PC-3 (cell line): ENCODE data around the gene CCDC8. TPM values are rescaled to one million over a fixed set of nuclear protein-coding genes. Genes with fewer than 3 reads are reported as not detected.

Source experiments
- ATAC-seq: fragments of 200-7000 bp; cut with Tn5 transposase; 2 replicates; pipeline ENCODE4 v1.9.1; 2020; ENCODE audit warnings: mild to moderate bottlenecking, moderate library complexity
- BruUV-seq: library from RNA; stranded (reverse); fragments of 400-500 nt; replicated peaks from 2 replicates; lab custom pipeline; 2021; lab: Mats Ljungman, UMichigan
- CTCF ChIA-PET: fragments of 300-600 bp; sonication (Branson Sonifier 250); formaldehyde crosslinking; loops from one replicate; lab custom pipeline; 2022; ENCODE audit warnings: antibody characterized with exemption; lab: Charles Lee
- POLR2A ChIA-PET: fragments of 300-600 bp; sonication (Branson Sonifier 250); formaldehyde crosslinking; loops from one replicate; lab custom pipeline; 2022; ENCODE audit warnings: antibody characterized with exemption; ENCODE audit not compliant: unreplicated experiment; lab: Charles Lee
- DNase-seq: peaks from one replicate; pipeline ENCODE4 v3.0.0-alpha.2; 2015
- H2AFZ ChIP-seq: fragments of 300-600 bp; sonication (generic); 2 replicates; pipeline ENCODE4 v1.6.0; 2016; ENCODE audit warnings: antibody characterized with exemption, low read length
- H3F3A ChIP-seq: fragments of 300-600 bp; sonication (generic); one replicate; pipeline ENCODE4 v1.6.0; 2017; ENCODE audit warnings: antibody characterized with exemption, low read length, control low read depth, mild to moderate bottlenecking; ENCODE audit not compliant: unreplicated experiment
- H3K27ac ChIP-seq: fragments of 300-600 bp; sonication (generic); 2 replicates; pipeline ENCODE4 v1.5.1; 2016; ENCODE audit warnings: mild to moderate bottlenecking, low read length
- H3K27me3 ChIP-seq: fragments of 300-600 bp; sonication (generic); 2 replicates; pipeline ENCODE4 v1.6.1; 2016; ENCODE audit warnings: low read length, mixed read lengths
- H3K36me3 ChIP-seq: fragments of 300-600 bp; sonication (generic); 2 replicates; pipeline ENCODE4 v1.6.1; 2016; ENCODE audit warnings: low read depth, mixed run types, low read length, mixed read lengths
- H3K4me1 ChIP-seq: fragments of 300-600 bp; sonication (generic); 2 replicates; pipeline ENCODE4 v1.5.1; 2016; ENCODE audit warnings: low read length; ENCODE audit not compliant: insufficient read depth
- H3K4me2 ChIP-seq: fragments of 300-600 bp; sonication (generic); 2 replicates; pipeline ENCODE4 v1.6.0; 2016; ENCODE audit warnings: low read length
- H3K4me3 ChIP-seq: fragments of 300-600 bp; sonication (generic); 2 replicates; pipeline ENCODE4 v1.5.1; 2016; ENCODE audit warnings: mild to moderate bottlenecking, low read length, mixed read lengths
- H3K79me2 ChIP-seq: fragments of 300-600 bp; sonication (generic); 2 replicates; pipeline ENCODE4 v1.6.1; 2017; ENCODE audit warnings: low read length, mixed read lengths
- H3K9ac ChIP-seq: fragments of 300-600 bp; sonication (generic); 2 replicates; pipeline ENCODE4 v1.6.0; 2016; ENCODE audit warnings: mild to moderate bottlenecking, low read length
- H3K9me2 ChIP-seq: fragments of 300-600 bp; sonication (generic); replicated peaks from 2 replicates; pipeline ENCODE4 v1.6.1; 2016; ENCODE audit warnings: mixed run types, low read length, mixed read lengths
- H3K9me3 ChIP-seq: fragments of 300-600 bp; sonication (generic); 2 replicates; pipeline ENCODE4 v1.6.1; 2016; ENCODE audit warnings: low read length, mixed read lengths
- H4K20me1 ChIP-seq: fragments of 300-600 bp; sonication (generic); 2 replicates; pipeline ENCODE4 v1.6.1; 2016; ENCODE audit warnings: low read length, mixed read lengths
- EZH2 ChIP-seq: fragments of 300-600 bp; sonication (generic); IDR thresholded peaks from one replicate; pipeline ENCODE4 v1.6.1; 2017; ENCODE audit warnings: antibody characterized with exemption, mild to moderate bottlenecking, low read length; ENCODE audit not compliant: unreplicated experiment
- EZH2phosphoT487 ChIP-seq: fragments of 300-600 bp; sonication (generic); IDR thresholded peaks from 2 replicates; pipeline ENCODE4 v1.6.1; 2018; ENCODE audit warnings: mild to moderate bottlenecking, antibody characterized with exemption, low read length, borderline replicate concordance
- intact Hi-C: fragments of 100-400 bp; cut with micrococcal nuclease; formaldehyde crosslinking; loops from 2 replicates; pipeline ENCODE4 v1.9.0; 2023
- total RNA-seq: library from RNA; depleted of rRNA; stranded (reverse); fragments of >200 nt; gene quantifications from 2 replicates; pipeline ENCODE4 v1.2.3, GENCODE V29; 2014
- TF ChIP-seq, protein P1 (sequence below): fragments of 300-600 bp; sonication (generic); conservative IDR thresholded peaks from 2 replicates; pipeline ENCODE4 v1.5.1; 2017; ENCODE audit warnings: antibody characterized with exemption, low read depth, mild to moderate bottlenecking, low read length

CCDC8 gene
- total RNA-seq, 1 experiment from 2014 or later = not detected

GRCh38 chr19:46391296-46392251 lies 21.8 kb downstream of the CCDC8 start:
- H4K20me1 ChIP-seq = no peaks in the 10 kb centered on the region
- no peak overlapping the region for H3K27ac ChIP-seq
- H3F3A ChIP-seq = no peaks in the 10 kb centered on the region
- H3K4me1 ChIP-seq = no peaks in the 10 kb centered on the region
- no peaks in the 10 kb centered on the region for H3K27me3 ChIP-seq
- H2AFZ ChIP-seq = no peak overlapping the region
- CTCF ChIA-PET = no interaction called here
- DNase-seq (no peak), ATAC-seq (no peak)
- intact Hi-C loops = no loop called here
- no peaks in the 10 kb centered on the region for H3K79me2 ChIP-seq
- TF ChIP-seq EZH2 = no peak
- TF ChIP-seq EZH2phosphoT487 = no peak
- TF ChIP-seq, protein P1, sequence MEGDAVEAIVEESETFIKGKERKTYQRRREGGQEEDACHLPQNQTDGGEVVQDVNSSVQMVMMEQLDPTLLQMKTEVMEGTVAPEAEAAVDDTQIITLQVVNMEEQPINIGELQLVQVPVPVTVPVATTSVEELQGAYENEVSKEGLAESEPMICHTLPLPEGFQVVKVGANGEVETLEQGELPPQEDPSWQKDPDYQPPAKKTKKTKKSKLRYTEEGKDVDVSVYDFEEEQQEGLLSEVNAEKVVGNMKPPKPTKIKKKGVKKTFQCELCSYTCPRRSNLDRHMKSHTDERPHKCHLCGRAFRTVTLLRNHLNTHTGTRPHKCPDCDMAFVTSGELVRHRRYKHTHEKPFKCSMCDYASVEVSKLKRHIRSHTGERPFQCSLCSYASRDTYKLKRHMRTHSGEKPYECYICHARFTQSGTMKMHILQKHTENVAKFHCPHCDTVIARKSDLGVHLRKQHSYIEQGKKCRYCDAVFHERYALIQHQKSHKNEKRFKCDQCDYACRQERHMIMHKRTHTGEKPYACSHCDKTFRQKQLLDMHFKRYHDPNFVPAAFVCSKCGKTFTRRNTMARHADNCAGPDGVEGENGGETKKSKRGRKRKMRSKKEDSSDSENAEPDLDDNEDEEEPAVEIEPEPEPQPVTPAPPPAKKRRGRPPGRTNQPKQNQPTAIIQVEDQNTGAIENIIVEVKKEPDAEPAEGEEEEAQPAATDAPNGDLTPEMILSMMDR = no peak
- BruUV-seq = no TSS peak
- POLR2A ChIA-PET = no interaction called here
- H3K36me3 ChIP-seq = peaks cover 7% of the 10 kb centered on the region; the same call in 1 of the 2 replicates
- H3K9me2 ChIP-seq = no peaks in the 10 kb centered on the region
- H3K9me3 ChIP-seq = no peaks in the 10 kb centered on the region
- no peak overlapping the region for H3K4me2 ChIP-seq
- H3K9ac ChIP-seq = no peak overlapping the region
- no peak overlapping the region for H3K4me3 ChIP-seq

DNA sequence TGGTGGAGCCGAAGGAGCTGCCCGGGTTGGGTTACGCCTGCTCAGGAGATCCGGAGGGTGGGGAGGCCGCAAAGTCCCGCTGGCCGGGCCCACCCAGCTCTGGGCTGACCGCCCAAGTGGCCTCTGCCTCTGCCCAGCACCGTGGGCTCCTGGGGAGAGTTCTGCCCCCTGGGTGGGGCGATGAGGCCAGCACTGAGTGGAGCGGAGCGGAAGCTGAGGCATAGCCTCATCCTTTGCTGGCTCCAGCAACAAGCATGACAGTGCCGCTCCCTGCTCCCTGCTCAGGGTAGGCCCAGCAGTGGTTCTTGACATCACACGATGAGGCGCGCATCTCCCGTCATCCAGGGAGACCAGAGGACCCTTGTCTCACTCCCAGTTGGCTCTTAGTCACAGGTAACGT lies 22.5 kb downstream of the CCDC8 start:
- intact Hi-C loops = no loop called here
- H2AFZ ChIP-seq = no peak overlapping the region
- H3K27me3 ChIP-seq = no peaks in the 10 kb centered on the region
- peaks cover 7% of the 10 kb centered on the region; the same call in 1 of the 2 replicates for H3K36me3 ChIP-seq
- ChIA-PET POLR2A (no interaction called here), CTCF (no interaction called here)
- H3K4me2 ChIP-seq = no peak overlapping the region
- H3K79me2 ChIP-seq = no peaks in the 10 kb centered on the region
- no peak for TF ChIP-seq EZH2
- TF ChIP-seq EZH2phosphoT487 = no peak
- TF ChIP-seq, protein P1 = no peak
- no TSS peak for BruUV-seq
- no peak overlapping the region for H3K4me3 ChIP-seq
- no peaks in the 10 kb centered on the region for H3K4me1 ChIP-seq
- no peak overlapping the region for H3K9ac ChIP-seq
- no peak for DNase-seq
- H4K20me1 ChIP-seq = no peaks in the 10 kb centered on the region
- no peaks in the 10 kb centered on the region for H3K9me3 ChIP-seq
- no peak overlapping the region for H3K27ac ChIP-seq
- ATAC-seq = no peak
- H3F3A ChIP-seq = no peaks in the 10 kb centered on the region
- H3K9me2 ChIP-seq = no peaks in the 10 kb centered on the region
